ENCODE data around the gene INSM2. TPM values are rescaled to one million over a fixed set of nuclear protein-coding genes. Genes with fewer than 3 reads are reported as not detected.

INSM2 gene
- total and polyA plus RNA-seq, 4 donors, result under 0.01 TPM; not detected in 3

DNA sequence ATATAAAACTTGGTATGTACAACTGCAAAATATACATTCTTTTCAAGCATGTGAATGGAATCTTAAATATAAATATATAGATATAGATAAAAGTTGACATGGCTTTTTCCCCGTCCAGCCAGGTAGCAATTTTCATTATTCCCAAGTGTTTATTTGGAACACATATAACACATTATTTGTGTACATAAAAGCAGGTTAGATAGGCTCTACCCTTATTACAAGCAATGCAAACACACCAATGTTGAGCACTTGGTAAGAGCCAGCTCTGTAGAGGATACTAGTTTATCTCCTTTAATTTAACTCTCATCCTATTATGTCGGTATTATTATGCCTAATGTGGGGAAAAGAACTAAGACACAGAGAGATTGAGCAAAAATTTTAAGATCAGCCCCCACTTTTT lies 7.0 kb upstream of the INSM2 start:
- DNase-seq (ENCODE audit: low spot score), result no peak
- Histone ChIP-seq H3K9ac (ENCODE audit: low read depth in 1 of 2, low read length in 2 of 2) (no peak overlapping the region), H3K27me3 (ENCODE audit: control insufficient read depth in 4 of 4, insufficient read depth in 4 of 4, low read length in 3 of 4) (peaks cover 0 to 3% (median 0%) of the 10 kb centered on the region in 4 donors), H3K4me1 (ENCODE audit: control insufficient read depth in 4 of 4, insufficient read depth in 4 of 4, low read length in 3 of 4) (no peaks in the 10 kb centered on the region), H3K9me3 (ENCODE audit: control insufficient read depth in 4 of 4, low read length in 3 of 4) (peaks cover 0 to 3% (median 0%) of the 10 kb centered on the region in 4 donors), H3K27ac (ENCODE audit: low read depth in 1 of 2, low read length in 2 of 2) (no peak overlapping the region), H3K36me3 (ENCODE audit: control insufficient read depth in 4 of 4, insufficient read depth in 3 of 4, low read depth in 1 of 4, low read length in 3 of 4) (no peaks in the 10 kb centered on the region), H3K4me3 (ENCODE audit: low read depth in 1 of 3, low read length in 3 of 3) (no peak overlapping the region)
- no peak for TF ChIP-seq EGR1 (IDR thresholded peaks at IDR 0.05; ENCODE audit: low read depth in 2 of 2)
- TF ChIP-seq RAD21 (IDR thresholded peaks at IDR 0.05), result no peak
- TF ChIP-seq ATF3 (IDR thresholded peaks at IDR 0.05), result no peak
- no peak for TF ChIP-seq HNF4G (IDR thresholded peaks at IDR 0.05)
- TF ChIP-seq FOXA2 (IDR thresholded peaks at IDR 0.05), result no peak
- TF ChIP-seq ZBTB33 (IDR thresholded peaks at IDR 0.05), result no peak
- TF ChIP-seq REST (IDR thresholded peaks at IDR 0.05), result no peak
- no peak for TF ChIP-seq TAF1 (conservative IDR thresholded peaks at IDR 0.05)
- TF ChIP-seq MAX (IDR thresholded peaks at IDR 0.05), result no peak
- TF ChIP-seq FOXA1 (IDR thresholded peaks at IDR 0.05), result no peak
- TF ChIP-seq GABPA (IDR thresholded peaks at IDR 0.05 in 1 of 2, conservative IDR thresholded peaks at IDR 0.05 in 1 of 2), result no peak
- no peak for TF ChIP-seq HNF4A (conservative IDR thresholded peaks at IDR 0.05)
- no peak for TF ChIP-seq YY1 (IDR thresholded peaks at IDR 0.05)
- no peak for TF ChIP-seq RXRA (IDR thresholded peaks at IDR 0.05)
- TF ChIP-seq JUND (IDR thresholded peaks at IDR 0.05), result no peak
- WGBS, result 85% methylated on average over 2 of the region's 2 CpGs

- no peaks in the 10 kb centered on the region for H3K36me3 ChIP-seq (ENCODE audit: control insufficient read depth in 4 of 4, insufficient read depth in 3 of 4, low read depth in 1 of 4, low read length in 3 of 4)
- H3K4me3 ChIP-seq (ENCODE audit: low read depth in 1 of 3, low read length in 3 of 3), result no peak overlapping the region
- peaks cover 0 to 6% (median 0%) of the 10 kb centered on the region in 4 donors for H3K27me3 ChIP-seq (ENCODE audit: control insufficient read depth in 4 of 4, insufficient read depth in 4 of 4, low read length in 3 of 4)
- peaks cover 20 to 28% (median 26%) of the 10 kb centered on the region in 4 donors for H3K4me1 ChIP-seq (ENCODE audit: control insufficient read depth in 4 of 4, insufficient read depth in 4 of 4, low read length in 3 of 4)
- H3K27ac ChIP-seq (ENCODE audit: low read depth in 1 of 2, low read length in 2 of 2), result no peak overlapping the region
- no peak for TF ChIP-seq JUND (IDR thresholded peaks at IDR 0.05)
- no peak for TF ChIP-seq YY1 (IDR thresholded peaks at IDR 0.05)
- no peak for TF ChIP-seq HNF4A (conservative IDR thresholded peaks at IDR 0.05)
- no peak for TF ChIP-seq RXRA (IDR thresholded peaks at IDR 0.05)
- TF ChIP-seq RAD21 (IDR thresholded peaks at IDR 0.05), result no peak
- TF ChIP-seq MAX (IDR thresholded peaks at IDR 0.05), result no peak
- TF ChIP-seq HNF4G (IDR thresholded peaks at IDR 0.05), result no peak
- no peak for TF ChIP-seq REST (IDR thresholded peaks at IDR 0.05)
- TF ChIP-seq EGR1 (IDR thresholded peaks at IDR 0.05; ENCODE audit: low read depth in 2 of 2), result no peak
- no peak for TF ChIP-seq NR2F2 (IDR thresholded peaks at IDR 0.05)
- TF ChIP-seq GABPA (IDR thresholded peaks at IDR 0.05 in 1 of 2, conservative IDR thresholded peaks at IDR 0.05 in 1 of 2), result no peak
- TF ChIP-seq SP1 (IDR thresholded peaks at IDR 0.05), result no peak
- 89% methylated on average over 1 of the region's 1 CpG for WGBS
- DNase-seq (ENCODE audit: low spot score), result no peak
- H3K9me3 ChIP-seq (ENCODE audit: control insufficient read depth in 4 of 4, low read length in 3 of 4), result peaks cover 0 to 9% (median 0%) of the 10 kb centered on the region in 4 donors
- no peak overlapping the region for H3K9ac ChIP-seq (ENCODE audit: low read depth in 1 of 2, low read length in 2 of 2)
Observed at GRCh38 chr14:35531960-35532747, 1.8 kb upstream of the INSM2 start.
